ENCODE data around the gene DHDDS.

DHDDS gene

GRCh38 chr1:26450908-26451307 lies 18.8 kb downstream of the DHDDS start:
- Histone ChIP-seq H3K4me1 (ENCODE audit: low read depth, poor library complexity, severe bottlenecking) (no peaks in the 10 kb centered on the region), H3K27ac (no peak overlapping the region), H3K79me2 (ENCODE audit: insufficient read depth, low read depth) (no peaks in the 10 kb centered on the region), H2AFZ (ENCODE audit: low read depth) (no peak overlapping the region), H3K9ac (no peak overlapping the region), H3K4me3 (IDR thresholded peaks at IDR 0.05; ENCODE audit: insufficient read depth, low read depth, low read length) (no peak overlapping the region), H3K4me2 (no peak overlapping the region), H3K27me3 (ENCODE audit: insufficient read depth, low read depth) (no peaks in the 10 kb centered on the region), H3K36me3 (ENCODE audit: insufficient read depth) (no peaks in the 10 kb centered on the region), H4K20me1 (ENCODE audit: insufficient read depth) (no peaks in the 10 kb centered on the region)
- no peak for TF ChIP-seq CTCF (conservative IDR thresholded peaks at IDR 0.05; ENCODE audit: low read depth, low read length)

GRCh38 chr1:26452459-26453183 lies 20.5 kb downstream of the DHDDS start:
- H3K4me3 ChIP-seq (IDR thresholded peaks at IDR 0.05; ENCODE audit: insufficient read depth, low read depth, low read length), result no peak overlapping the region
- TF ChIP-seq CTCF (conservative IDR thresholded peaks at IDR 0.05; ENCODE audit: low read depth, low read length), result no peak
- H2AFZ ChIP-seq (ENCODE audit: low read depth), result no peak overlapping the region
- no peaks in the 10 kb centered on the region for H3K79me2 ChIP-seq (ENCODE audit: insufficient read depth, low read depth)
- H3K27me3 ChIP-seq (ENCODE audit: insufficient read depth, low read depth), result no peaks in the 10 kb centered on the region
- no peaks in the 10 kb centered on the region for H3K36me3 ChIP-seq (ENCODE audit: insufficient read depth)
- H3K4me2 ChIP-seq, result no peak overlapping the region
- no peak overlapping the region for H3K9ac ChIP-seq
- no peak overlapping the region for H3K27ac ChIP-seq
- H4K20me1 ChIP-seq (ENCODE audit: insufficient read depth), result no peaks in the 10 kb centered on the region
- no peaks in the 10 kb centered on the region for H3K4me1 ChIP-seq (ENCODE audit: low read depth, poor library complexity, severe bottlenecking)

GRCh38 chr1:26459148-26459547 lies 27.0 kb downstream of the DHDDS start:
- H3K4me3 ChIP-seq (IDR thresholded peaks at IDR 0.05; ENCODE audit: insufficient read depth, low read depth, low read length), result no peak overlapping the region
- TF ChIP-seq CTCF (conservative IDR thresholded peaks at IDR 0.05; ENCODE audit: low read depth, low read length), result no peak
- H3K27ac ChIP-seq, result no peak overlapping the region
- H4K20me1 ChIP-seq (ENCODE audit: insufficient read depth), result no peaks in the 10 kb centered on the region
- no peaks in the 10 kb centered on the region for H3K4me1 ChIP-seq (ENCODE audit: low read depth, poor library complexity, severe bottlenecking)
- H3K79me2 ChIP-seq (ENCODE audit: insufficient read depth, low read depth), result no peaks in the 10 kb centered on the region
- H2AFZ ChIP-seq (ENCODE audit: low read depth), result no peak overlapping the region
- no peaks in the 10 kb centered on the region for H3K27me3 ChIP-seq (ENCODE audit: insufficient read depth, low read depth)
- no peak overlapping the region for H3K4me2 ChIP-seq
- no peaks in the 10 kb centered on the region for H3K36me3 ChIP-seq (ENCODE audit: insufficient read depth)
- H3K9ac ChIP-seq, result no peak overlapping the region

GRCh38 chr1:26459573-26460031 lies 27.5 kb downstream of the DHDDS start:
- H3K36me3 ChIP-seq (ENCODE audit: insufficient read depth), result no peaks in the 10 kb centered on the region
- H4K20me1 ChIP-seq (ENCODE audit: insufficient read depth), result no peaks in the 10 kb centered on the region

More at GRCh38 chr1:26459573-26460031, 27.5 kb downstream of the DHDDS start:
- no peaks in the 10 kb centered on the region for H3K4me1 ChIP-seq (ENCODE audit: low read depth, poor library complexity, severe bottlenecking)
- no peak overlapping the region for H3K4me2 ChIP-seq
- no peak overlapping the region for H3K27ac ChIP-seq
- H3K79me2 ChIP-seq (ENCODE audit: insufficient read depth, low read depth), result no peaks in the 10 kb centered on the region
- no peak overlapping the region for H3K9ac ChIP-seq
- no peak overlapping the region for H3K4me3 ChIP-seq (IDR thresholded peaks at IDR 0.05; ENCODE audit: insufficient read depth, low read depth, low read length)
- H3K27me3 ChIP-seq (ENCODE audit: insufficient read depth, low read depth), result no peaks in the 10 kb centered on the region
- no peak overlapping the region for H2AFZ ChIP-seq (ENCODE audit: low read depth)
- no peak for TF ChIP-seq CTCF (conservative IDR thresholded peaks at IDR 0.05; ENCODE audit: low read depth, low read length)

All from KMS-11 (cell line).